22Rv1 (cell line): Measurements from ENCODE around the gene AMER1.

Experiments used
- H3K27ac ChIP-seq: fragments of 450-650 bp; 2 replicates; pipeline ENCODE4 v1.5.1; 2017
- ZFX ChIP-seq: fragments of 450-650 bp; IDR thresholded peaks from 2 replicates; pipeline ENCODE4 v1.6.1; 2017; ENCODE audit warnings: antibody characterized with exemption, borderline replicate concordance
- TF ChIP-seq, protein P1 (sequence below): fragments of 450-650 bp; IDR thresholded peaks from 2 replicates; pipeline ENCODE4 v1.5.1; 2017; ENCODE audit warnings: mild to moderate bottlenecking

Gene AMER1

GRCh38 chrX:64205735-64206501 is 410 bp upstream of the AMER1 start:
- TF ChIP-seq, protein P1, sequence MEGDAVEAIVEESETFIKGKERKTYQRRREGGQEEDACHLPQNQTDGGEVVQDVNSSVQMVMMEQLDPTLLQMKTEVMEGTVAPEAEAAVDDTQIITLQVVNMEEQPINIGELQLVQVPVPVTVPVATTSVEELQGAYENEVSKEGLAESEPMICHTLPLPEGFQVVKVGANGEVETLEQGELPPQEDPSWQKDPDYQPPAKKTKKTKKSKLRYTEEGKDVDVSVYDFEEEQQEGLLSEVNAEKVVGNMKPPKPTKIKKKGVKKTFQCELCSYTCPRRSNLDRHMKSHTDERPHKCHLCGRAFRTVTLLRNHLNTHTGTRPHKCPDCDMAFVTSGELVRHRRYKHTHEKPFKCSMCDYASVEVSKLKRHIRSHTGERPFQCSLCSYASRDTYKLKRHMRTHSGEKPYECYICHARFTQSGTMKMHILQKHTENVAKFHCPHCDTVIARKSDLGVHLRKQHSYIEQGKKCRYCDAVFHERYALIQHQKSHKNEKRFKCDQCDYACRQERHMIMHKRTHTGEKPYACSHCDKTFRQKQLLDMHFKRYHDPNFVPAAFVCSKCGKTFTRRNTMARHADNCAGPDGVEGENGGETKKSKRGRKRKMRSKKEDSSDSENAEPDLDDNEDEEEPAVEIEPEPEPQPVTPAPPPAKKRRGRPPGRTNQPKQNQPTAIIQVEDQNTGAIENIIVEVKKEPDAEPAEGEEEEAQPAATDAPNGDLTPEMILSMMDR, result peak; percentile 17
- no peak for TF ChIP-seq ZFX

DNA sequence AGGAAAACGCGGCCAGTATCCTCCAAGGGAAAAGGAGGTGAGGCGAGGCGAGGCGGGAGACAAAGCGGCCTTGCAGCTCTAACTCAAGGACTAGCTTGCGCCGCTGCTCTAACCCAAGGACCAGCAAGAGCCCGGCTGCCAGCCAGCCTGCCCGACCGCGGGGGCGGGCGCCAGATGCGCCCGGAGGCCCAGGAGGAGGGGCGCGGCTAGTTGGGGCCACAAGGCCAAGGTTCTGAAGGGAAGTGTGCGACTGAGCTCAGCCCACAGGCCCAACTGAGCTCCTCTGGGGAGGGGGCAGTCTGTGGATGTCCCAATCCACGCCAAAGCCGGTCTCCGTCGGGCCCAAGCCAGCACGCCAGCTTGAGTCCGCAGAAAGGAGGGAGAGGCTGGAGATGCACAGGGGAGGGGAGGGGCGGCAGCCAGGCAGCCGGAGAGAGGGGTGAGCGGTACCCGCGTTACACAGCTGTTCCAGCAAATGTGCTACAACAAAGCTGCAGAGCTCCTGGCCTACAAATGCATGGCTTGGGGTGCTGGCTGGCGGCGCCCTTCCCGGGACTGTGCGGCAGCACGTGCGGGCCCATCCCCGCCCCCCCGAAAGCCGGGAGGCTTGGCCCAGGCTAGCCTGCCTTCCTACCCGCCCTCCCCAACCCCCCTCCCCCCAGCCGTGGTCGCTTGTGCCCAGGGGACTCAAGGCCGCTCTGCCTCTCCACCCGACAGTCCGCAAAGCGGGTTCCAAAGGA is 637 bp downstream of the AMER1 start:
- peak overlapping the region; percentile 78 for H3K27ac ChIP-seq
- TF ChIP-seq ZFX, result no peak
- TF ChIP-seq, protein P1, result no peak

More at GRCh38 chrX:64205735-64206501, 410 bp upstream of the AMER1 start:
- peak overlapping the region; percentile 78 for H3K27ac ChIP-seq

GRCh38 chrX:64204252-64204651 is 1.3 kb downstream of the AMER1 start:
- TF ChIP-seq, protein P1, result no peak
- TF ChIP-seq ZFX, result no peak
- H3K27ac ChIP-seq, result no peak overlapping the region

DNA sequence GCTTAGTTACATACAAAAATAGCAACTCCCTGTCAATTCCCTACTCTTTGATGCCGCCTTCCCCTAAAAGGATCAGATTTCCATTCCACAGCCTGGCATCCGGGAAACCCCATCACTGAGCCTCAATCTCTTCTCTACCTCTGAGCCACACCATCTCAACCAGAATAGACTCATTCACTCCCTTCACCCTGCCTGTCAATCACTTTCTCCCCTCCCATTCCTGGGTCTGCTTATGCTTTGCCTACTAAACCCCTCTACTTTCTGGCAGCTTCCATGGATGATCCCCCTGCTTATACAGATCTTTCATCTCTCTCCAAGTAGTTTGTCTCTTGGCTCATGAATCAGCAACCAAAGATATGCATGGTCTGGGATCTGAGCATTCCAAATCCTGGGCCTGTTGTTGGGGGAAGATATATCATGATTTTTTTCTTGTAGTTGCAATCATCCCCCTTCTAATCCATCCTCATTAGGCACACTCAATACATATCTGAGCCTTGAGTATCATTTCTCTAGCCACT is 2.6 kb downstream of the AMER1 start:
- H3K27ac ChIP-seq, result no peak overlapping the region
- TF ChIP-seq ZFX, result no peak
- TF ChIP-seq, protein P1, result no peak

GRCh38 chrX:64198036-64198435 is 7.5 kb downstream of the AMER1 start:
- TF ChIP-seq, protein P1, result no peak
- TF ChIP-seq ZFX, result no peak
- H3K27ac ChIP-seq, result no peak overlapping the region

GRCh38 chrX:64196606-64197005 is 8.9 kb downstream of the AMER1 start:
- no peak overlapping the region for H3K27ac ChIP-seq
- no peak for TF ChIP-seq ZFX
- TF ChIP-seq, protein P1, result no peak

DNA sequence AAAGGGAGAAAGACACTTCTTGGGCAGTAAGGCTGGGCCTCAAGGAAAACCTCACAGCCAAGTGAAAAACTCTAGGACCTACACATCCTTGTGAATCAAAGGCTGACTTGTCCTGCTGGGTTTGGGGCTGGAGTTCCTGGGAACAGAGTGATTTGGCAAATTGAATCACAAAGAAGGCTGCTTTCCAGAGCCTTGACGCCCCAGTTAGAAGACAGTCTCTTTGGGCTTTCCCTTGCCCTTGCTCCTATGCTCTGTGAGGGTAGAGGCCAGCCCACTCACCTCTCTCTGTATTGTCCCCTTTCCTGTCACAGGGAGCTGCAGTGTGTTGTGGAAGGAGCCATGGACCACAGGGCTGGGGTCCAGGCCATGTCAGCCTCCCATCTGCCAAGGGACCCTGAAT is 9.6 kb downstream of the AMER1 start:
- no peak overlapping the region for H3K27ac ChIP-seq
- no peak for TF ChIP-seq ZFX
- TF ChIP-seq, protein P1, result no peak
